GM12873 (cell line): ENCODE measurements around the gene NOS1.

Source experiments
- CTCF ChIP-seq: IDR thresholded peaks from 2 replicates; pipeline ENCODE4 v1.5.1; 2012; ENCODE audit warnings: low read depth, mild to moderate bottlenecking, moderate library complexity, low read length, control low read depth; ENCODE audit not compliant: insufficient read depth; ENCODE audit errors: missing control alignments

Gene NOS1

GRCh38 chr12:117400912-117401311, 39.5 kb upstream of the NOS1 start:
- TF ChIP-seq CTCF: no peak

GRCh38 chr12:117395766-117396165, 34.3 kb upstream of the NOS1 start:
- no peak for TF ChIP-seq CTCF

GRCh38 chr12:117394491-117394890, 33.1 kb upstream of the NOS1 start:
- no peak for TF ChIP-seq CTCF

- TF ChIP-seq CTCF: no peak
These were observed 32.2 kb upstream of the NOS1 start for GRCh38 chr12:117393656-117394055.

- no peak for TF ChIP-seq CTCF
These were observed 29.4 kb upstream of the NOS1 start for GRCh38 chr12:117390866-117391265.

GRCh38 chr12:117388951-117389446, 27.6 kb upstream of the NOS1 start:
- TF ChIP-seq CTCF: no peak

GRCh38 chr12:117387832-117388231, 26.4 kb upstream of the NOS1 start:
- TF ChIP-seq CTCF: no peak
